Osteocyte (in vitro differentiated cells): ENCODE measurements around the gene IGF2. TPM values are rescaled to one million over a fixed set of nuclear protein-coding genes. Genes with fewer than 3 reads are reported as not detected.

Experiments
- DNase-seq: peaks from one replicate; pipeline ENCODE4 v3.0.0; 2021; ENCODE audit warnings: mixed read lengths; ENCODE audit not compliant: unreplicated experiment; ENCODE audit errors: extremely low spot score
- H3K27ac Mint-ChIP-seq: one replicate; pipeline ENCODE4 v1.8.0; 2021; ENCODE audit warnings: mild to moderate bottlenecking, mixed read lengths; ENCODE audit not compliant: unreplicated experiment
- H3K27me3 Mint-ChIP-seq: one replicate; pipeline ENCODE4 v1.8.0; 2021; ENCODE audit warnings: mixed read lengths; ENCODE audit not compliant: unreplicated experiment
- H3K36me3 Mint-ChIP-seq: one replicate; pipeline ENCODE4 v1.8.0; 2021; ENCODE audit warnings: mixed read lengths; ENCODE audit not compliant: unreplicated experiment
- H3K4me1 Mint-ChIP-seq: one replicate; pipeline ENCODE4 v1.8.0; 2021; ENCODE audit warnings: mixed read lengths; ENCODE audit not compliant: unreplicated experiment
- H3K4me3 Mint-ChIP-seq: one replicate; pipeline ENCODE4 v1.8.0; 2021; ENCODE audit warnings: mild to moderate bottlenecking, moderate library complexity, mixed read lengths; ENCODE audit not compliant: unreplicated experiment
- H3K9me3 Mint-ChIP-seq: one replicate; pipeline ENCODE4 v1.8.0; 2021; ENCODE audit warnings: mixed read lengths; ENCODE audit not compliant: unreplicated experiment
- total RNA-seq: library from RNA; stranded (reverse); gene quantifications from 2 replicates; pipeline ENCODE4 v1.2.1, GENCODE V29; 2021
- TF ChIP-seq, protein P1 (sequence below): fragments of 200-600 bp; sonication (generic); IDR thresholded peaks from 2 replicates; pipeline ENCODE4 v1.5.0; 2021; ENCODE audit warnings: antibody characterized with exemption, mild to moderate bottlenecking, moderate library complexity

The IGF2 gene
- total RNA-seq, 1 donor from 2014 or later = 590 TPM

DNA sequence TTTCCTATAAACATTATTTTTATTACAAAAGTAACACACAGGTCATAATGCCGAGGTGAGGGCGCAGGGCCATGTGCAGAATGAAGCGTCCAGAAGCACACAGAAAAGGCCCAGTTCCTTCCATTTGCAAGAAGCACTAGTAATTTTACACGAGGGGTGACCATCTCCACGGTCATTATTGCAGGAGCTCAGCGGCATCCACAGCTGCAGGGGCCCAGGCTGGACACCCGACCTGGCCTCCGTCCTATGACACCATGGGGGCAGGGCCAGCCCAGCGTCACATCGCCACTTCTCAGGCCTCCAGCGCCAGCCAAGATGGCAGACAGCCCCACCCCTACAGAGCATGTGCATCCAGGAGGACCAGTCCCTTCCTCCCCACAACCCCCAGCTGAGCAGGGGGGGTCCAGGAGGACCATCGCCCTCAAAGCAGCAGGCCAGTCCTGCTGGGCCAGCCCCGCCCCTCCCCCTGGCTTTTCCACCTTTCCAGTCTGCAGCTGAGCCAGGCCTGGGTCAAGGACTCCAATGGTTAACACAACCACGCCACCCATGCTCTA is 3.5 kb downstream of the IGF2 start:
- no peak overlapping the region for H3K27ac Mint-ChIP-seq
- TF ChIP-seq, protein P1, sequence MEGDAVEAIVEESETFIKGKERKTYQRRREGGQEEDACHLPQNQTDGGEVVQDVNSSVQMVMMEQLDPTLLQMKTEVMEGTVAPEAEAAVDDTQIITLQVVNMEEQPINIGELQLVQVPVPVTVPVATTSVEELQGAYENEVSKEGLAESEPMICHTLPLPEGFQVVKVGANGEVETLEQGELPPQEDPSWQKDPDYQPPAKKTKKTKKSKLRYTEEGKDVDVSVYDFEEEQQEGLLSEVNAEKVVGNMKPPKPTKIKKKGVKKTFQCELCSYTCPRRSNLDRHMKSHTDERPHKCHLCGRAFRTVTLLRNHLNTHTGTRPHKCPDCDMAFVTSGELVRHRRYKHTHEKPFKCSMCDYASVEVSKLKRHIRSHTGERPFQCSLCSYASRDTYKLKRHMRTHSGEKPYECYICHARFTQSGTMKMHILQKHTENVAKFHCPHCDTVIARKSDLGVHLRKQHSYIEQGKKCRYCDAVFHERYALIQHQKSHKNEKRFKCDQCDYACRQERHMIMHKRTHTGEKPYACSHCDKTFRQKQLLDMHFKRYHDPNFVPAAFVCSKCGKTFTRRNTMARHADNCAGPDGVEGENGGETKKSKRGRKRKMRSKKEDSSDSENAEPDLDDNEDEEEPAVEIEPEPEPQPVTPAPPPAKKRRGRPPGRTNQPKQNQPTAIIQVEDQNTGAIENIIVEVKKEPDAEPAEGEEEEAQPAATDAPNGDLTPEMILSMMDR = no peak
- H3K9me3 Mint-ChIP-seq = no peaks in the 10 kb centered on the region
- H3K36me3 Mint-ChIP-seq = peaks cover 16% of the 10 kb centered on the region
- no peak for DNase-seq
- H3K4me1 Mint-ChIP-seq = peaks cover 29% of the 10 kb centered on the region
- H3K4me3 Mint-ChIP-seq = peak overlapping the region; percentile 77
- H3K27me3 Mint-ChIP-seq = peaks cover 18% of the 10 kb centered on the region

DNA sequence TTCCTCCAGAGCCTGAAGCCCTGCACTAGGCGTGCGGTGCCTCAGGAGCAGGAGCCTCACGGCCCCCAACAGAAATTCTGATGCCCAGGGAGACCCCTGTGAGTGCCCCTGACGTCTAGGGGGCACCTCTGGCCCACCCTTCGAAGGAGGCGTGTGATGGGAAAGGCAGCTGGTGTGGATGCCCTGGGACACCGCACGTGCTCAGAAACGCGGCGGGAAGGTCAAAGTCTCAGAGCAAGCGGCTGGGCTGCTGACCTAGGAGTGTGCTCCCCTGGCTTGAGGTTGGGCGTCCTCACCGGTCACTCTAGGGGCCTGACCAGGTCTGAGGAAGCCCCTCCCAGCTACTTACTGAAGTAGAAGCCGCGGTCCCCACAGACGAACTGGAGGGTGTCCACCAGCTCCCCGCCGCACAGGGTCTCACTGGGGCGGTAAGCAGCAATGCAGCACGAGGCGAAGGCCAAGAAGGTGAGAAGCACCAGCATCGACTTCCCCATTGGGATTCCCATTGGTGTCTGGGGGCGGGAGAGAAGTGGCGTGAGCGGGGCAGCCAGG is 4.1 kb downstream of the IGF2 start:
- DNase-seq = no peak
- TF ChIP-seq, protein P1 = no peak
- Mint-ChIP-seq H3K36me3 (peaks cover 18% of the 10 kb centered on the region), H3K9me3 (no peaks in the 10 kb centered on the region), H3K4me3 (no peak overlapping the region), H3K27me3 (peaks cover 17% of the 10 kb centered on the region), H3K4me1 (peaks cover 29% of the 10 kb centered on the region), H3K27ac (no peak overlapping the region)

DNA sequence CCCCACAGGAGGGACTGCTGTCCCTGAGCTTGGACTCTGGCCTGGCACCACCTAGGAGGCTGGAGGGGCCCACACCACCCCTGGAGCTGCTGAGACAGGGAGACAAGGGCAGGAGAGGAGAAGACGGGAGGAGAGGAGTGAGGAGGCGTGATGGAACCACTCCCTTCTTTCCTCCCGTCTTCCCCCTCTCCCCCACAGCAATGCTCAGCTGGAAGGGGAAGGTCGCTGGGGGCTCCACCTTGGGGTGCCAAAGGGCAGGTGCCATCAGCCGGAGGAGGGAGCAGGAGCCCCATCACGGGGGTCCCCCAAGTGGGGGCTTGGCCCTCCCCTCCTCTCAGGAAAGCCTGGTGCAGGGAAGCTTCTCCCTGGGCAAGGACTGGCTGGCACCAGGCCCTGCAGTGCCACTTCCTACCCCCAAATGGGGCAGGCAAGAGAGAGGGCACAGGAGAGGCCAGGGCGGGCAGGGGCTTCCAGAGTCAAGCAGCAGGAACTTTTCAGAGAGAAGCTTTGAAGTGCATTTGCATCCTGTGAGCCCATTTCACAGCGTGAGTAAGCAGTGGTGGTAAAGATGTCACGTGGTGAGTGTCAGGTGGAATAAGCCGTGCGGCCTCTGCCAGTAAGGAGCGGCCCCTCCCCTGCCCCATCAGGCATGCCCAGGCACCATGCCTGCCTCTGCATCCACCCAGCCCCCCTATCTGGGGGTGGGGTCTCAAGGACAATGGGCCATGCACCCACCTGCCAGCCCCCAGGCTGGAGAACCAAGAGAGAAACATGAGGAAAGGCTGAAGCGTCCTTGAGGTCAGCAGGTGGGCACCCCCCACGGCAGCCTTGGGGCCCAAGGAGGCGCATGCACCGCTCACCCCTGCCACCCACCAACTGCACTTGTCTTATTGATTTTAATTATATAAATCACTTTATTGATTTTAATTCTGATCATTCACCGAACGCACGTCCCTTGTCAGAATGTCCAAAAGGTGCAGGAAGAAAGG is 4.9 kb downstream of the IGF2 start:
- H3K27ac Mint-ChIP-seq = no peak overlapping the region
- no peak for DNase-seq
- TF ChIP-seq, protein P1 = no peak
- H3K9me3 Mint-ChIP-seq = no peaks in the 10 kb centered on the region
- H3K36me3 Mint-ChIP-seq = peaks cover 18% of the 10 kb centered on the region
- H3K4me3 Mint-ChIP-seq = no peak overlapping the region
- peaks cover 17% of the 10 kb centered on the region for H3K27me3 Mint-ChIP-seq
- peaks cover 27% of the 10 kb centered on the region for H3K4me1 Mint-ChIP-seq

DNA sequence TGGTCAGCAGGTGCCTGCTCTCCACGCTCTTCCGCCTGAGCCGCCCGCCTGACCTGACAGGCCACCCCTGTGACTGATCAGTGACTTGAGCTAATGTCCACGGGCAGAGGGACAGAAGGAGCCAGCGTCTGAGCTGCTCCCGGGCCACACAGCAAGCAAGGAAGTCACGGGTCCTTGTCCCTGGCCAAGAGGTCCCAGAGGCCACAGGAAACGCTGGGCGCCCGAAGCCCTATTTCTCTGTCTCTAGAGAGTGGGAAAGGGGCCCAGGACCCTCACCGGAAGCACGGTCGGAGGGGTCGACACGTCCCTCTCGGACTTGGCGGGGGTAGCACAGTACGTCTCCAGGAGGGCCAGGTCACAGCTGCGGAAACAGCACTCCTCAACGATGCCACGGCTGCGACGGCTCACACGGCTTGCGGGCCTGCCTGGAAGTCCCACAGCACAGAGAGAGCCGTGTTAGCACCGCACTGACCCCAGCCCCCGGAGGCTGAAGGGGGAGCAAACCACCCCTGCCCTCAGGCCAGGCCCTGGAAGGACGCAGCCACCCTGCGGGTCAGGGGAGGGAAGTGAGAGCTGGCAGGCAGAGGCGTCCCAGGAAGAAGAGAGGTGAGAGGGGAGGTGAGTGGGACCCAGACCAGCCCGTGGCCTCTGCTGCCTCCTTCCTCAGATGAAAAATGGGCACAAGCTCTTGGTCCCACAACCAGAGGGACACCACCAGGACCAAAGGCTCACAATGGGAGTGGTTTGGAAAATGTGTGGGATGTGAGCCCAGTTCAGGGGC is 5.8 kb downstream of the IGF2 start:
- Mint-ChIP-seq H3K4me3 (no peak overlapping the region), H3K27me3 (peaks cover 17% of the 10 kb centered on the region), H3K4me1 (peaks cover 26% of the 10 kb centered on the region), H3K9me3 (no peaks in the 10 kb centered on the region), H3K27ac (no peak overlapping the region), H3K36me3 (peaks cover 21% of the 10 kb centered on the region)
- TF ChIP-seq, protein P1 = no peak
- DNase-seq = no peak
